ENCODE data around the gene BMP6. TPM values are rescaled to one million over a fixed set of nuclear protein-coding genes. Genes with fewer than 3 reads are reported as not detected.

The BMP6 gene
- total and polyA plus RNA-seq, 2 of the 4 experiments (the other 2 are of a cell fraction) = 0.18 to 0.19 TPM

DNA sequence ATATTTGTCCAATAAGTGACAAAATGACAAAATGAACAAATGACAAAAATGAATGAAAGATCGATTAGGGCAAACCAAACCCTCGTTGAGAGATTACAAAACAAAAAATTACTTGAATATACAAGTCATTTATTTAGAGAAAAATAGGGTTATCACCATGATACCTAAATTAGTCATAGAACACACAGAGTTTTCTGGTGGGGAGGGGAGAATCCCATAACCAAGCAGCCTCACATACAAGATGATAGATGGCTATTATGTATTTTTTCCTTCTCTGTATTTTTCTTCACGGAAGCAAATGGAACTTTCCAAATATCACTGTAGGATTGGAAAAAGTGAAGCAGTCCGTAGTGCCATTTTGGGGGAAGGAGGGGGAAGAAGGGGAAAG is 28.5 kb upstream of the BMP6 start:
- Histone ChIP-seq H3K27ac (ENCODE audit: insufficient read depth, low read length) (peak overlapping the region; percentile 54; the same call in 1 of the 2 replicates), H3K27me3 (ENCODE audit: control insufficient read depth, insufficient read depth, low read length) (no peaks in the 10 kb centered on the region), H3K79me1 (ENCODE audit: low read depth in 1 of 2, low read length in 2 of 2) (no peaks in the 10 kb centered on the region), H2AFZ (replicated peaks; ENCODE audit: low read length, poor library complexity) (no peak overlapping the region), H3K9me1 (ENCODE audit: insufficient read depth, low read length) (0 out of 2 replicates have a peak, but pooled peaks cover 2% of the 10 kb centered on the region), H2BK5ac (ENCODE audit: low read depth, low read length, poor library complexity, severe bottlenecking) (peak overlapping the region; percentile 96), H3K23ac (ENCODE audit: low read depth, low read length) (peak overlapping the region; percentile 54), H3K9me3 (ENCODE audit: control insufficient read depth, insufficient read depth, low read length) (no peaks in the 10 kb centered on the region), H3K4me2 (ENCODE audit: low read depth, low read length) (peak overlapping the region; percentile 83), H3K14ac (replicated peaks; ENCODE audit: low read depth, low read length) (peak overlapping the region; percentile 65; the same call in 1 of the 2 replicates), H3K4ac (ENCODE audit: low read depth, low read length) (peak overlapping the region; percentile 55; the same call in 1 of the 2 replicates), H2BK15ac (ENCODE audit: low read depth, low read length) (peak overlapping the region; percentile 72; the same call in 1 of the 3 replicates), H3K56ac (ENCODE audit: extremely low read depth, insufficient read depth, low read length) (peak overlapping the region; percentile 69; the same call in 1 of the 2 replicates), H3K36me3 (ENCODE audit: control insufficient read depth, insufficient read depth, low read length) (no peaks in the 10 kb centered on the region), H3K4me1 (ENCODE audit: control insufficient read depth, insufficient read depth, low read length) (peaks cover 1% of the 10 kb centered on the region; the same call in 1 of the 2 replicates), H4K91ac (ENCODE audit: insufficient read depth, low read depth, low read length) (peak overlapping the region; percentile 71), H3K4me3 (ENCODE audit: insufficient read depth, low read depth, low read length) (no peak overlapping the region), H4K5ac (ENCODE audit: low read depth, low read length) (no peak overlapping the region; the same call in 1 of the 2 replicates), H3K9ac (ENCODE audit: low read depth, low read length) (peak overlapping the region; percentile 4; the same call in 1 of the 2 replicates), H2AK9ac (replicated peaks; ENCODE audit: low read depth, low read length, poor library complexity) (no peak overlapping the region), H2AK5ac (ENCODE audit: low read depth, low read length) (no peak overlapping the region), H2BK20ac (ENCODE audit: low read depth, low read length) (peak overlapping the region; percentile 83), H2BK120ac (ENCODE audit: low read depth, low read length) (peak overlapping the region; percentile 89), H3K18ac (ENCODE audit: low read depth, low read length) (peak overlapping the region; percentile 62; the same call in 1 of the 2 replicates), H4K8ac (ENCODE audit: low read depth in 2 of 2, low read length in 2 of 2) (peak overlapping the region; percentile 43 to 74), H4K20me1 (ENCODE audit: insufficient read depth, low read length) (peaks cover 3% of the 10 kb centered on the region; the same call in 1 of the 2 replicates)
- ChIA-PET CTCF (no interaction called here), POLR2A (ENCODE audit: unreplicated experiment) (no interaction called here)
- in situ Hi-C loops (cut with MboI; ENCODE audit: low sequenced_read_pairs) (no loop called here), dilution Hi-C loops (cut with HindIII; ENCODE audit: low sequenced_read_pairs, unreplicated experiment) (no loop called here), intact Hi-C loops (cut with micrococcal nuclease) (no loop called here)
- no peak for DNase-seq
- TF ChIP-seq POLR2A (IDR thresholded peaks at IDR 0.05; ENCODE audit: low read depth, low read length) (no peak), CEBPB (IDR thresholded peaks at IDR 0.05; ENCODE audit: low read depth, low read length) (no peak), MAZ (IDR thresholded peaks at IDR 0.05; ENCODE audit: borderline replicate concordance, low read depth, low read length) (no peak), MXI1 (IDR thresholded peaks at IDR 0.05; ENCODE audit: borderline replicate concordance, low read depth, low read length) (no peak), FOS (IDR thresholded peaks at IDR 0.05; ENCODE audit: low read depth, low read length) (no peak), MAFK (IDR thresholded peaks at IDR 0.05; ENCODE audit: low read depth, low read length) (no peak), RCOR1 (IDR thresholded peaks at IDR 0.05; ENCODE audit: insufficient replicate concordance, low read length) (no peak), NFE2L2 (IDR thresholded peaks at IDR 0.05; ENCODE audit: low read depth, low read length) (no peak), RFX5 (IDR thresholded peaks at IDR 0.05; ENCODE audit: low read depth, low read length) (no peak), CHD1 (IDR thresholded peaks at IDR 0.05; ENCODE audit: low read depth, low read length) (no peak), BHLHE40 (IDR thresholded peaks at IDR 0.05; ENCODE audit: low read depth, low read length) (no peak), RAD21 (IDR thresholded peaks at IDR 0.05; ENCODE audit: low read length) (no peak), SMC3 (IDR thresholded peaks at IDR 0.05; ENCODE audit: low read depth, low read length) (no peak)
- TF ChIP-seq, protein P1, sequence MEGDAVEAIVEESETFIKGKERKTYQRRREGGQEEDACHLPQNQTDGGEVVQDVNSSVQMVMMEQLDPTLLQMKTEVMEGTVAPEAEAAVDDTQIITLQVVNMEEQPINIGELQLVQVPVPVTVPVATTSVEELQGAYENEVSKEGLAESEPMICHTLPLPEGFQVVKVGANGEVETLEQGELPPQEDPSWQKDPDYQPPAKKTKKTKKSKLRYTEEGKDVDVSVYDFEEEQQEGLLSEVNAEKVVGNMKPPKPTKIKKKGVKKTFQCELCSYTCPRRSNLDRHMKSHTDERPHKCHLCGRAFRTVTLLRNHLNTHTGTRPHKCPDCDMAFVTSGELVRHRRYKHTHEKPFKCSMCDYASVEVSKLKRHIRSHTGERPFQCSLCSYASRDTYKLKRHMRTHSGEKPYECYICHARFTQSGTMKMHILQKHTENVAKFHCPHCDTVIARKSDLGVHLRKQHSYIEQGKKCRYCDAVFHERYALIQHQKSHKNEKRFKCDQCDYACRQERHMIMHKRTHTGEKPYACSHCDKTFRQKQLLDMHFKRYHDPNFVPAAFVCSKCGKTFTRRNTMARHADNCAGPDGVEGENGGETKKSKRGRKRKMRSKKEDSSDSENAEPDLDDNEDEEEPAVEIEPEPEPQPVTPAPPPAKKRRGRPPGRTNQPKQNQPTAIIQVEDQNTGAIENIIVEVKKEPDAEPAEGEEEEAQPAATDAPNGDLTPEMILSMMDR (conservative IDR thresholded peaks at IDR 0.05; ENCODE audit: low read depth, low read length) = no peak
- TF ChIP-seq, protein P2, sequence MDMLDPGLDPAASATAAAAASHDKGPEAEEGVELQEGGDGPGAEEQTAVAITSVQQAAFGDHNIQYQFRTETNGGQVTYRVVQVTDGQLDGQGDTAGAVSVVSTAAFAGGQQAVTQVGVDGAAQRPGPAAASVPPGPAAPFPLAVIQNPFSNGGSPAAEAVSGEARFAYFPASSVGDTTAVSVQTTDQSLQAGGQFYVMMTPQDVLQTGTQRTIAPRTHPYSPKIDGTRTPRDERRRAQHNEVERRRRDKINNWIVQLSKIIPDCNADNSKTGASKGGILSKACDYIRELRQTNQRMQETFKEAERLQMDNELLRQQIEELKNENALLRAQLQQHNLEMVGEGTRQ (IDR thresholded peaks at IDR 0.05; ENCODE audit: low read depth, low read length) = no peak
- TF ChIP-seq, protein P3, sequence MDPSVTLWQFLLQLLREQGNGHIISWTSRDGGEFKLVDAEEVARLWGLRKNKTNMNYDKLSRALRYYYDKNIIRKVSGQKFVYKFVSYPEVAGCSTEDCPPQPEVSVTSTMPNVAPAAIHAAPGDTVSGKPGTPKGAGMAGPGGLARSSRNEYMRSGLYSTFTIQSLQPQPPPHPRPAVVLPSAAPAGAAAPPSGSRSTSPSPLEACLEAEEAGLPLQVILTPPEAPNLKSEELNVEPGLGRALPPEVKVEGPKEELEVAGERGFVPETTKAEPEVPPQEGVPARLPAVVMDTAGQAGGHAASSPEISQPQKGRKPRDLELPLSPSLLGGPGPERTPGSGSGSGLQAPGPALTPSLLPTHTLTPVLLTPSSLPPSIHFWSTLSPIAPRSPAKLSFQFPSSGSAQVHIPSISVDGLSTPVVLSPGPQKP (IDR thresholded peaks at IDR 0.05; ENCODE audit: borderline replicate concordance, low read depth, low read length) = no peak
- no CpG with 5 or more reads among the region's 4 CpGs for WGBS, 2 experiments (ENCODE audit: extremely low coverage in 2 of 2, insufficient read length in 1 of 2)
- no TSS peak for BruUV-seq (replicated peaks)
- no peak for ATAC-seq (ENCODE audit: low read depth)
